Measurements from ENCODE around the gene WAS. TPM values are rescaled to one million over a fixed set of nuclear protein-coding genes. Genes with fewer than 3 reads are reported as not detected.
"Not testable (repeated sequence)": the region's sequence is repeated elsewhere in the genome, so short reads cannot be mapped to it uniquely, and the experiment has no call there.

Gene WAS
- total and polyA plus RNA-seq, 7 donors: 0.45 to 2.9 (median 0.85) TPM

DNA sequence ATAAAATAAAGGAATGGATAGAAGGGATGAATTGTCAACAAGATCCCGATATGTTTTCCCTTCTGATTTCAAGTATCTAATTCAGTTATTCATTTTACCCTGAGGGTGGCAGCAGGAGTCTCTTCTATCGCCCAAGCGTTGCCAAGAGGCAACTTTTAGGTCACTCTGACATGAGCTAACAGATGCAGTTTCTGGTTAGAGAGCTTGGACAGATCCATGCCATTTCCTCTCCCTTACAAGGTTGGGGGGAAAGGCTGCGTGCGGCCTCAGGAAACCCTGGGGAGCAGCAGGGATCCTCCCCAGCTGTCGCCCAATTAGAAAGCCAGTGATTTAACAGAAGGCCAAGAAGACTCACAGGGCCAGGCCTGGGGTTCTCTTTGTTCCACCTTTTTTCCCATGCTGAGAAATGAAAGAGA, 35.3 kb upstream of the WAS start:
- Histone ChIP-seq H3K36me3 (ENCODE audit: insufficient read depth in 1 of 2, low read depth in 1 of 2) (no peaks in the 10 kb centered on the region), H3K9me3 (no peaks in the 10 kb centered on the region), H3K27ac (peak overlapping the region; percentile 19), H3K27me3 (ENCODE audit: insufficient read depth in 3 of 3, low read length in 2 of 3) (no peaks in the 10 kb centered on the region), H3K4me3 (no peak overlapping the region), H3K4me1 (peaks cover 5% of the 10 kb centered on the region)
- 3 to 21% (median 7%) methylated on average over 6 of the region's 6 CpGs for WGBS, 3 donors
- TF ChIP-seq, protein P1, sequence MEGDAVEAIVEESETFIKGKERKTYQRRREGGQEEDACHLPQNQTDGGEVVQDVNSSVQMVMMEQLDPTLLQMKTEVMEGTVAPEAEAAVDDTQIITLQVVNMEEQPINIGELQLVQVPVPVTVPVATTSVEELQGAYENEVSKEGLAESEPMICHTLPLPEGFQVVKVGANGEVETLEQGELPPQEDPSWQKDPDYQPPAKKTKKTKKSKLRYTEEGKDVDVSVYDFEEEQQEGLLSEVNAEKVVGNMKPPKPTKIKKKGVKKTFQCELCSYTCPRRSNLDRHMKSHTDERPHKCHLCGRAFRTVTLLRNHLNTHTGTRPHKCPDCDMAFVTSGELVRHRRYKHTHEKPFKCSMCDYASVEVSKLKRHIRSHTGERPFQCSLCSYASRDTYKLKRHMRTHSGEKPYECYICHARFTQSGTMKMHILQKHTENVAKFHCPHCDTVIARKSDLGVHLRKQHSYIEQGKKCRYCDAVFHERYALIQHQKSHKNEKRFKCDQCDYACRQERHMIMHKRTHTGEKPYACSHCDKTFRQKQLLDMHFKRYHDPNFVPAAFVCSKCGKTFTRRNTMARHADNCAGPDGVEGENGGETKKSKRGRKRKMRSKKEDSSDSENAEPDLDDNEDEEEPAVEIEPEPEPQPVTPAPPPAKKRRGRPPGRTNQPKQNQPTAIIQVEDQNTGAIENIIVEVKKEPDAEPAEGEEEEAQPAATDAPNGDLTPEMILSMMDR (IDR thresholded peaks at IDR 0.05): peak; percentile 36
- ATAC-seq: peak; percentile 83 to 95 (median 92)
- DNase-seq: peak in 1 of 2 donors; percentile 55
- intact Hi-C loops (cut with DNase I): loop anchor here in 1 of 2 donors (10.0 kb wide), 1 partner anchor 266 kb away; the partner anchor contains the start of genes PIM2 and SLC35A2

GRCh38 chrX:48649102-48649501, 34.5 kb upstream of the WAS start:
- Histone ChIP-seq H3K4me3 (no peak overlapping the region), H3K36me3 (ENCODE audit: insufficient read depth in 1 of 2, low read depth in 1 of 2) (no peaks in the 10 kb centered on the region), H3K4me1 (peaks cover 5% of the 10 kb centered on the region), H3K27me3 (ENCODE audit: insufficient read depth in 3 of 3, low read length in 2 of 3) (no peaks in the 10 kb centered on the region), H3K27ac (no peak overlapping the region), H3K9me3 (no peaks in the 10 kb centered on the region)
- 71 to 90% (median 85%) methylated on average over 3 of the region's 3 CpGs for WGBS, 3 donors
- TF ChIP-seq, protein P1 (IDR thresholded peaks at IDR 0.05): no peak
- DNase-seq (no peak), ATAC-seq (no peak)
- intact Hi-C loops (cut with DNase I): loop anchor here in 1 of 2 donors (10.0 kb wide), 1 partner anchor 266 kb away; the partner anchor contains the start of genes PIM2 and SLC35A2

- 68 to 87% (median 82%) methylated on average over 5 of the region's 5 CpGs for WGBS, 3 donors
- H3K36me3 ChIP-seq (ENCODE audit: insufficient read depth in 1 of 2, low read depth in 1 of 2); ATAC-seq; H3K9me3 ChIP-seq; DNase-seq; intact Hi-C loops (cut with DNase I); H3K4me1 ChIP-seq; H3K27me3 ChIP-seq (ENCODE audit: insufficient read depth in 3 of 3, low read length in 2 of 3); H3K4me3 ChIP-seq; H3K27ac ChIP-seq: not testable (repeated sequence)
These were observed 31.5 kb upstream of the WAS start for GRCh38 chrX:48652055-48652579.

GRCh38 chrX:48654746-48655145, 28.9 kb upstream of the WAS start:
- DNase-seq; ATAC-seq; H3K9me3 ChIP-seq; intact Hi-C loops (cut with DNase I); H3K36me3 ChIP-seq (ENCODE audit: insufficient read depth in 1 of 2, low read depth in 1 of 2); H3K4me1 ChIP-seq; H3K27me3 ChIP-seq (ENCODE audit: insufficient read depth in 3 of 3, low read length in 2 of 3); H3K27ac ChIP-seq; H3K4me3 ChIP-seq: not testable (repeated sequence)
- WGBS, 3 donors: 21 to 46% (median 28%) methylated on average over 17 to 19 of the region's 19 CpGs

DNA sequence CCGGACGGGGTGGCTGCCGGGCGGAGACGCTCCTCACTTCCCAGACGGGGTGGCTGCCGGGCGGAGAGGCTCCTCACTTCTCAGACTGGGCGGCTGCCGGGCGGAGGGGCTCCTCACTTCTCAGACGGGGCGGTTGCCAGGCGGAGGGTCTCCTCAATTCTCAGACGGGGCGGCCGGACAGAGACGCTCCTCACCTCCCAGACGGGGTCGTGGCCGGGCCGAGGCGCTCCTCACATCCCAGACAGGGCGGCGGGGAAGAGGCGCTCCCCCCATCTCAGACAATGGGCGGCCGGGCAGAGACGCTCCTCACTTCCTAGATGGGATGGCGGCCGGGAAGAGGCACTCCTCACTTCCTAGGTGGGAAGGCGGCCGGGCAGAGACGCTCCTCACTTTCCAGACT, 23.9 kb upstream of the WAS start:
- H3K27ac ChIP-seq: not testable (repeated sequence)

DNA sequence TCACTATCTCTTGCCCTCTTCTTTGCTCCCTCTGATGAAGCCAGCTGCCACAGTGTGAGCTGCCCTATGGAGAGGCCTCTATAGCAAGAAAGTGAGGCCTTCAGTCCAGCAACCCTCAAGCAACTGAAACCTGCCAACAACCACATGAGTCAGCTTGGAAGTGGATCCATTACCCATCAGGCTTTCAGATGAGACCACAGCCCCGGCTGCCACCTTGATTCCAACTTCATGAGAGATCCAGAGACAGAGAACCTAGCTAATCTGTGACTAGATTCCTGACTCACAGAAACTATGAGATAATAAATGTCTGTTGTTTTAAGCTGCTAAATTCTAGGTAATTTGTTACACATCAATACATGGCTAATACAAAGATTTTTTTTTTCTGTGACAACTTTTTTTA, 20.4 kb upstream of the WAS start:
- ATAC-seq (no peak), DNase-seq (no peak)
- TF ChIP-seq, protein P1 (IDR thresholded peaks at IDR 0.05): no peak
- H3K36me3 ChIP-seq (ENCODE audit: insufficient read depth in 1 of 2, low read depth in 1 of 2): no peaks in the 10 kb centered on the region
- no peak overlapping the region for H3K4me3 ChIP-seq
- peaks cover 0 to 2% (median 0%) of the 10 kb centered on the region in 3 donors for H3K27me3 ChIP-seq (ENCODE audit: insufficient read depth in 3 of 3, low read length in 2 of 3)
- intact Hi-C loops (cut with DNase I): no loop called here
- H3K4me1 ChIP-seq: no peaks in the 10 kb centered on the region
- 43 to 87% (median 70%) methylated on average over 1 of the region's 1 CpG for WGBS, 3 donors
- no peak overlapping the region for H3K27ac ChIP-seq
- no peaks in the 10 kb centered on the region for H3K9me3 ChIP-seq

More for the DNA sequence above, 23.9 kb upstream of the WAS start:
- H3K4me3 ChIP-seq; H3K36me3 ChIP-seq (ENCODE audit: insufficient read depth in 1 of 2, low read depth in 1 of 2); intact Hi-C loops (cut with DNase I); H3K27me3 ChIP-seq (ENCODE audit: insufficient read depth in 3 of 3, low read length in 2 of 3); DNase-seq; H3K4me1 ChIP-seq; H3K9me3 ChIP-seq; ATAC-seq: not testable (repeated sequence)
- WGBS, 3 donors: 93 to 94% (median 93%) methylated on average over 6 to 29 of the region's 34 CpGs

All from psoas muscle (tissue), 8 donors.